ENCODE measurements around the gene REST.
"Not testable (repeated sequence)": the region's sequence is repeated elsewhere in the genome, so short reads cannot be mapped to it uniquely, and the experiment has no call there.

REST gene

DNA sequence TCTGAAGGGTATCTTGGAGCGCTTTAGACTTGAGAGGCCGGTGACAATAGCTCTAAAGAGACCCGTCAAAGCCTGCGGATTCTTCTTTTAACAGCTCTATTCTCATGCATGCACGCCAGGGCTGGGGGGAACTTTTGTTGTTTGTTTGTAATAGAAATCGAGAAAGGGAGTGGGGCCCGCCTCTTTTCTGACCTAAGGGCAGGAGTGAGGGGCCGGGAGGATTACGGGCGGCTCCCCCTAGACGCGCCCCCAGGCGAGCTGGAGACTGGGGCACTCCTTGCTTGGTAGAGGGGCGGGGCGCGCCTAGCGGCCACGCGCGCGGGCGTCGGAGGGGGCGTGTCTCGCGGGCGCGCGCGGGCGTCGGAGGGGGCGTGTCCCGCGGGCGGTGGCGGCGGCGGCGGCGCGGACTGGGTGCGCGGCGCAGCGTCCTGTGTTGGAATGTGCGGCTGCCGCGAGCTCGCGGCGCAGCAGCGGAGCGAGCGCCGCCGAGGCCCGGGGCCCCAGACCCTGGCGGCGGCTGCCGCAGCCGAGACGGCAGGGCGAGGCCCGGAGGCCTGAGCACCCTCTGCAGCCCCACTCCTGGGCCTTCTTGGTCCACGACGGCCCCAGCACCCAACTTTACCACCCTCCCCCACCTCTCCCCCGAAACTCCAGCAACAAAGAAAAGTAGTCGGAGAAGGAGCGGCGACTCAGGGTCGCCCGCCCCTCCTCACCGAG is at the start of gene REST:
TSS of gene REST (plus strand) at position 412 of the 717 bp plus-strand sequence. CDS start 2,739 bp downstream, outside the sequence.
- DNase-seq, result peak; percentile 8

GRCh38 chr4:56859841-56860240 is 47.9 kb upstream of the REST start:
- no peak for DNase-seq

GRCh38 chr4:56860781-56861180 is 46.9 kb upstream of the REST start:
- no peak for DNase-seq

DNA sequence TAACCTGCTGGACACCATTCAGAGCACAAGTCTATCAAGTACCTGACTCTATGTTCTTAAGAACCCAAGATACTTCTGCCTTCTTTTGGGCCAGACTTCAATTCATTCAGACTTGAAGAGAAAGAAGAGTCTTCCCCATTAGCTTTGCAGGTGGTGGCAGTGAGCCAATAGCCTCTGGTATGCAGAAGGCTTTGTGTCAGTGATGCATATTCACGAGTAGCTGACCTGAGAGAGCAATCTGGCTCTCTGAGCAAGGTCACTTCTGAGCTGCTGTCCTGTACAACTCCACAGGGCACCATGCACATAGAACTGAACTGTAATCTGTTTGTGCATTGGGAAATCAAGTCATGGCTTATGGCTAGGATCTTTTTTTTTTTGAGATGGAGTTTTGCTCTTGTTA is 46.3 kb upstream of the REST start:
- no peak for DNase-seq

DNA sequence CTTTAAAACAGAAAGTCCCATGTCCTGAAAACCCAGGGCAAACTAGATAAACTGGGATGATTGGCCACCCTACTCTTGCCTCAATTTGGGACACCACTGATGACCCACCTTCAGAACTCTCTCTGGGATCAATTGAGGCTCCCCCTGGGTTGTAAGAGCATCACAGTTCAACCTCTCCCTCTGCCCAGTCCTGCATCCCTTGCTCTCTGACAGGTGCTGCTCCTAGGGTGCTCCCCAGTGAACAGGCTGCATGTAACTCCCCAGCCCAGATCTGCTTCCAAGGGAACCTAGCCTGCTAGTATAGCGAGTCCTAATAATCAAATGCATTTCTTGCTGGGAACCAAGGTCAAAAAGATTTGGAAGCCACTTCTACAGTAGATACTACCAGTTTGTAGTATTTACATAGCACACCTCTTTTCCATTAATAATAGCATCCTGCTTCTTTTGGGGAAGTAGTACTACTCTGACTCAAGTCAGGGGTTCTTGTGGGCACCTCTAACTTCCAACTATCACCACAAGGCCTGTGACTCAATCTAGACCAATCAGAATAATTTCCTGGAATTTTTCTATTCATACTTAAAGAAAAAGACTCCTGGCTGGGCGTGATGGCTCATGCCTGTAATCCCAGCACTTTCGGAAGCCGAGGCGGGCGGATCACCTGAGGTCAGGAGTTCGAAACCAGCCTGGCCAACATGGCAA is 44.1 kb upstream of the REST start:
- no peak for DNase-seq

DNA sequence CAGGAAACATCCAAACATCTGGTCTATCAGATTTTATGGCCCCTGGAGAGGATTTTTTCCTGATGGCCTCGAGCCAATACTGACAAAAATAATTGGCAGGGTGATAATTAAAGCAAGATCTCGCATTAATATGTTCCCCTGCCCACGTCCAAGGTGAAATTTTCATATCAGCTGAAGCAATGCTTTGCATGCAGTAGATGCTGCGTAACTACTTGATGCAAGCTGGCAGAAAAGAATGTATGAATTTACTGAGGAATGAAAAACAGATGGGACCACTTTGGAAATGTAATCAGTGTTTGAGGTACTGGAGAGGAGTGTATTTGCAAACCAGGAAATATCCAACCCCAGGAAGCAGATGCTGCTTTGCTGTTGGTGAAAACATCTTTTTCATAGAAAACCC is 36.8 kb upstream of the REST start:
- DNase-seq, result peak; percentile 41

GRCh38 chr4:56871371-56871866 is 36.3 kb upstream of the REST start:
- DNase-seq, result no peak

- DNase-seq, result no peak
These were observed 33.5 kb upstream of the REST start for GRCh38 chr4:56874166-56874565.

GRCh38 chr4:56874923-56875322 is 32.8 kb upstream of the REST start:
- no peak for DNase-seq

- no peak for DNase-seq
These were observed 31.4 kb upstream of the REST start for GRCh38 chr4:56876264-56876663.

- no peak for DNase-seq
These were observed 27.7 kb upstream of the REST start for GRCh38 chr4:56879996-56880395.

DNA sequence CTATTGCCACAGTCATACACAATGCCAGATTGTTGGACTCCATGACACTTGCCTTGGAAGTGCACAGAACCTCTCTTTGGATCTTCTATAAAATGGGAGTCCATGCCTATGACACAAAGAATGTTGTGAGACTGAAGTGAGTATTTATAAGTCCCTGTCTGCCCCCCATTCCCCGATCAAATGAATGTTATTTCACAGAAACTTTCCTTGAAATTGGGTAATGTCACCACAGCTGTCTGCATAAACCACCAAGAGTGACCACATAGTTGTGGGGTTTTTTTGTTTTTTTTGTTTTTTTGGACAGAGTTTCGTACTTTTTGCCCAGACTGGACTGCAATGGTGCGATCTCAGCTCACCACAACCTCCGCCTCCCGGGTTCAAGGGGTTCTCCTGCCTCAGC is 27.1 kb upstream of the REST start:
- DNase-seq, result no peak

DNA sequence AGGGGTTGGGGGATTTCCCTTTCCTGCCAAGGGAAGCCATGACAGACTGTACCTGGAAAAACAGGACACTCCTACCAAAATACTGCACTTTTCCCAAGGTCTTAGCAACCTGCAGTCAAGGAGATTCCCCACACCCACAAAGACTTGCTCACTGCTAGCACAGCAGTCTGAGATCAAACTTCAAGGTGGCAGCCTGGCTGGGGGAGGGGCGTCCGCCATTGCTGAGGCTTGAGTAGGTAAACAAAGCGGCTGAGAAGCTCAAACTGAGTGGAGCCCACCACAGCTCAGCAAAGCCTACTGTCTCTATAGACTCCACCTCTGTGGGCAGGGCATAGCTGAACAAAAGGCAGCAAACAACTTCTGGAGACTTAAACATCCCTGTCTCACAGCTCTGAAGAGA is 23.2 kb upstream of the REST start:
- DNase-seq, result not testable (repeated sequence)

DNA sequence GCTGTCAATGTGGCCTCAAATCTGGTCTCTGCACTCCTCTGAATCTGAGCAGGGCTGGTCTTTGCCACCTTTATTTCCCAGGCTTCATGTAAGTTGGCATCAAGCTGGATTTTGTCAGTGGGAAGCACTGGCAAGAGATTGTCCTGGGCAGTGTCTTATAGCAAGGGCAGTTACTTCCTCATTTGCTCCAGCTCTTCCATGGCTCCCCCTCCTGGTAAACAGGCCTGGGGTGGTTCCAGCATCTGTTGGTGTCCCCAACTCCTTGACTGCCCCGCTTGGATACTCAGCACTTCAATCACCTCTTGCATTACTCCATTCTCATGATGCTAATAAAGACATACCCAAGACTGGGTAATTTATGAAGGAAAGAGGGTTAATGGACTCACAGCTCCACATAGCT is 15.0 kb upstream of the REST start:
- no peak for DNase-seq

DNA sequence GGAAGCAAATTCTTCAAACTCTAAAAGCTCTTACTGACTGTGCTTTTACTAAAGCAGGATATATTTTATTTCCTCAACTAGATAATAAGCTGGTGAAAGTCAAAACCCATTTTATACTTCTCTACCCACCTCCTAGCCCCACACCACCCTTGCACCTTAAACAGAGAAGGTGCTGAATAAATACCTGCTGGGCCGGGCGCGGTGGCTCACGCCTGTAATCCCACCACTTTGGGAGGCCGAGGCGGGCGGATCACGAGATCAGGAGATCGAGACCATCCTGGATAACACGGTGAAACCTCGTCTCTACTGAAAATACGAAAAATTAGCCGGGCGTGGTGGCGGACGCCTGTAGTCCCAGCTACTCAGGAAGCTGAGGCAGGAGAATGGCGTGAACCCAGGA is 9.9 kb upstream of the REST start:
- not testable (repeated sequence) for DNase-seq

DNA sequence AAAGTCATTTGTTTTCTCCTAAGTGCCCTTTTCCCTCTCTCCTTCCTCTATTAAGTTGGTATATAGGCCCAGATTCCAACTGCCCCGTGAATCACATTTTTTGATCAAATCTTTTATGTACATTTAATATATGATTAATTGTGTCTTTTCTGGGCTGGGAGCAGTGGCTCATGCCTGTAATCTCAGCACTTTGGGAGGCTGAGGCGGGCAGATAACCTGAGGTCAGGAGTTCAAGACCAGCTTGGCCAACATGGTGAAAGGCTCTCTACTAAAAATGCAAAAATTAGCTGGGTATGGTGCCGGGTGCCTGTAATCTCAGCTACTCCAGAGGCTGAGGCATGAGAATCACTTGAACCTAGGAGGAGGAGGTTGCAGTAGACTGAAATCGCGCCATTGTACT is 7.5 kb upstream of the REST start:
- DNase-seq, result not testable (repeated sequence)

DNA sequence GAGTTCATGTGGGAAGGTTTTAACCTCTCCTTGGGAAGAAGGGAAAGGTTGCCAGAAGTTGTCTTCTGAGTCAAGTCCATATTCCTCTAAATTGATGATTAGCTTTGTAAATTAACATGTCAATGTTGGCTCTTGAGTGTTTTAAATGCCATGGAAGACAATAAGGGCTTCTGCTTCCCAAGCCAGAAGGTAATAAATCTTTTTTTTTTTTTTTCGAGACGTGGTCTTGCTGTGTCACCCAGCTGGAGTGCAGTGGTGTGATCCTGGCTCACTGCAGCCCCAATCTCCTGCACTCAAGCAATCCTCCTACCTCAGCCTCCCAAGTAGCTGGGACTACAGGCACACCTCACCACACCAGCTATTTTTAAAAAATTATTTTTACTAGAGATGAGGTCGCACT is 5.0 kb upstream of the REST start:
- DNase-seq, result no peak

DNA sequence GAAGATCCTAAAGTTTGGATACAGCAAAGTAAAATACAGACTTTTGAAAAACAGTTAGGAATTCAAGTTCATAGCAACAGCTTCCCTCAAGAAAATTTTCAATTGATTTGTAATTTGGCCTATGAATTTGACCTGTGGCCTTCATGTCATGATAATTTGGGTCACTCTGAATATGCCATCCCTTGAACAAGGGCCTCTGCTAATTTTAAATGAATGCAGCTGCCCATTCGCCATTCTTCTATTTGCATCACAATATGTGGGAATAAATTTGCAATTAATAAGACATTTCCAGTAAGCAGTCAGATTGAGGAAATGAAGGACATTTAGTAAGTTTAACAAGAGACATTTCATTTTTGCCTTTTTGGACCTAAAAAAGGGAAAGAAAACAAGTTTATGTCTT is 1.9 kb upstream of the REST start:
- no peak for DNase-seq

- DNase-seq, result no peak
These were observed 959 bp upstream of the REST start for GRCh38 chr4:56906489-56907393.

DNA sequence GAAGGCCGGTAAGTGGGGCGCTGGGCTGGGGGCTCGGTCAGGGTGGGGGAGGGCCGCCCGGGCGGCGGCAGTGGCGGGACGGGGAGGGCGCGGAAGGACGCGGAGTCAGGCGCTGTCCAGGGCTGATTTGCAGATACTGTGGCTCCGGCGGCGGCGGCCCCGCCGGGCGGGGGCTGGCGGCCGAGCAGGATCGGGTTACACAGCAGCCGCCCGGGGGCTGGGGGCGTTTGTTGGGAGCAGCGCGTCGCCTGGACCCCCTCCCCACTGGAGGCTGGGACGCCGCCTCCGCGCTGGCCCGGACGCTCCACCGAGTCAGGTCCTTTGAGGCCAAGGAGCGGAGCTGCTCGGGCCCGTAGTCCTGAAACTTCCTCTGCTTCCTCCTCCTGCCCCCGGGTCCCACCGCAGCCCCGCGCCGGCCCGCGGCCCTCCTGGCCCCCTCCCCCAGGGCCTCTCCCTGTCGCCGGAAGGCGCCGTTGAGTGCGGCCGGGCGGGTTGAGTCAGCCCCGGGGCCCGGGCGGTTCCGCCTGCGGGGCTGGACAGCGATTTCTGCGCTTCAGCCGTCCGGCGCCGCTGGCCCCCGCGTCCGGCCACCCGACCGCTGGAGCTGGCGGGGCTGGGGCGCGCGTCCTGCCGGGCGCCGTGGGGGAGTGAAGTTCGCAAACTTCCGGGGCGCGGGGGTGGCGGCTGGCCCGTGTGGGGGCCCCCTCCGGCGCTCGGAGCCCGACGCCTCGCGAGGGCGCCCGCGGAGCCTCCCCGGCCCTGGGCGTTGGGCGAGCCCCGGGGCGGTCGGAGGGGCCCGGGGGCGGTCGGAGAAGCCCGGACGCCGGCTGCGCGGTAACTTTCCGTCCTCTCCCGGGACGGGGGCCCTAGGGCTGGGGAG is 746 bp downstream of the REST start:
- DNase-seq, result no peak

GRCh38 chr4:56909086-56909894 is 1.6 kb downstream of the REST start:
- peak; percentile 1 for DNase-seq
